Liver (tissue), 3 donors: Measurements from ENCODE around the gene PTPRB.

Experiments
- EGR1 ChIP-seq, 2 donors: IDR thresholded peaks; 2 replicates each; pipeline ENCODE4 v1.6.1; 2016 to 2018; ENCODE audit warnings: antibody characterized with exemption in 2 of 2, low read depth in 2 of 2
- JUND ChIP-seq, 2 donors: IDR thresholded peaks; 2 replicates each; pipeline ENCODE4 v1.6.1; 2016; ENCODE audit warnings: antibody characterized with exemption in 2 of 2
- TF ChIP-seq, protein P1 (sequence below): fragments of 150-350 bp; IDR thresholded peaks from 2 replicates; pipeline ENCODE4 v1.5.1; 2017; ENCODE audit warnings: improper control_type of control experiment, low read depth, low read length; ENCODE audit not compliant: missing input control
- TF ChIP-seq, protein P2 (sequence below): IDR thresholded peaks from 2 replicates; pipeline ENCODE4 v1.6.1; 2016; ENCODE audit warnings: antibody characterized with exemption
- TF ChIP-seq, protein P3 (sequence below): IDR thresholded peaks from 2 replicates; pipeline ENCODE4 v1.6.1; 2016; ENCODE audit warnings: antibody characterized with exemption
- donor health status: healthy.
- donor health status: healthy.

DNA sequence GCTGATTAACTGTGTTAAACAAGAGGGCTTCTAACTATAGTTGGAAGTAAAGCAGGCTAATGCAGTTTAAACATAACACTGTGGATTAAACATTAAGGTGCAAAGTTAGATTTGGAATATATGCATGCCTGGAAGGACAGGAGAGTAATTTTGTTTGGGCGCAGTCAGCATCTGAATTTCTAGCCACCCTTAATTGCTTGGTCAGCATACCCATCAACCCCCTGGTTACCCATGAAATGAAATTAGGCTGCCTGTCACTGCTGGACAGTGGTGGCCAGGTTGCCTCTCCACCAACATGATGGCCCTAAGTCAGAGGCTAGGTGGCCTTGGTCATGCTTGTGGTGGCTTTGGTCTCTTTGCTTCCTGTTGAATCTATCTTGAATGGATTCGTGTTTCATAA, 30.0 kb upstream of the PTPRB start:
- TF ChIP-seq, protein P1, sequence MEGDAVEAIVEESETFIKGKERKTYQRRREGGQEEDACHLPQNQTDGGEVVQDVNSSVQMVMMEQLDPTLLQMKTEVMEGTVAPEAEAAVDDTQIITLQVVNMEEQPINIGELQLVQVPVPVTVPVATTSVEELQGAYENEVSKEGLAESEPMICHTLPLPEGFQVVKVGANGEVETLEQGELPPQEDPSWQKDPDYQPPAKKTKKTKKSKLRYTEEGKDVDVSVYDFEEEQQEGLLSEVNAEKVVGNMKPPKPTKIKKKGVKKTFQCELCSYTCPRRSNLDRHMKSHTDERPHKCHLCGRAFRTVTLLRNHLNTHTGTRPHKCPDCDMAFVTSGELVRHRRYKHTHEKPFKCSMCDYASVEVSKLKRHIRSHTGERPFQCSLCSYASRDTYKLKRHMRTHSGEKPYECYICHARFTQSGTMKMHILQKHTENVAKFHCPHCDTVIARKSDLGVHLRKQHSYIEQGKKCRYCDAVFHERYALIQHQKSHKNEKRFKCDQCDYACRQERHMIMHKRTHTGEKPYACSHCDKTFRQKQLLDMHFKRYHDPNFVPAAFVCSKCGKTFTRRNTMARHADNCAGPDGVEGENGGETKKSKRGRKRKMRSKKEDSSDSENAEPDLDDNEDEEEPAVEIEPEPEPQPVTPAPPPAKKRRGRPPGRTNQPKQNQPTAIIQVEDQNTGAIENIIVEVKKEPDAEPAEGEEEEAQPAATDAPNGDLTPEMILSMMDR: no peak
- TF ChIP-seq JUND (IDR thresholded peaks at IDR 0.05) (no peak), EGR1 (IDR thresholded peaks at IDR 0.05; ENCODE audit: low read depth in 2 of 2) (no peak)
- TF ChIP-seq, protein P2, sequence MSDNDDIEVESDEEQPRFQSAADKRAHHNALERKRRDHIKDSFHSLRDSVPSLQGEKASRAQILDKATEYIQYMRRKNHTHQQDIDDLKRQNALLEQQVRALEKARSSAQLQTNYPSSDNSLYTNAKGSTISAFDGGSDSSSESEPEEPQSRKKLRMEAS: no peak
- TF ChIP-seq, protein P3, sequence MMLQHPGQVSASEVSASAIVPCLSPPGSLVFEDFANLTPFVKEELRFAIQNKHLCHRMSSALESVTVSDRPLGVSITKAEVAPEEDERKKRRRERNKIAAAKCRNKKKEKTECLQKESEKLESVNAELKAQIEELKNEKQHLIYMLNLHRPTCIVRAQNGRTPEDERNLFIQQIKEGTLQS: no peak
